ENCODE results near the gene CARMIL1. TPM values are rescaled to one million over a fixed set of nuclear protein-coding genes. Genes with fewer than 3 reads are reported as not detected.

Gene CARMIL1
- total RNA-seq, 1 donor from 2014 or later = 22.5 TPM

DNA sequence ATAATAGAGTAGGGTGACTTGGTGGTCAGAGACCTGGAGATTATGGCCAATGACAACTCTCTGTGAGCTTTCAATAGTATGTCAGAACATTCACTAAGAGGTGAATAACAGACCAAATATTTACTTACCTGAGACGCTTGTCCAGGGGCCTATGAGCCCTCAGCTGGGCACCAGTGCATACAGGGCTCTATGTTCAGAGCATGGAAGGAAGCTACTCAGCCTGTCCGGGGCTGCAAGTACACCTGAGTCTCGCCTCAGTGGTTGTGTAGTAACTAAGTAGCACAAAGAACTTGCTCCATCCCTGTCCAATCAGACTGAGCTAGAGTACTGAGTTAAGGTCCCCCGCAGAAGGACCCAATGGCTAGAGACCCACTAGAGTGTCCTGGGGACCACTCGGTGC lies 361.3 kb downstream of the CARMIL1 start:
- no peak for DNase-seq (ENCODE audit: low read depth)

DNA sequence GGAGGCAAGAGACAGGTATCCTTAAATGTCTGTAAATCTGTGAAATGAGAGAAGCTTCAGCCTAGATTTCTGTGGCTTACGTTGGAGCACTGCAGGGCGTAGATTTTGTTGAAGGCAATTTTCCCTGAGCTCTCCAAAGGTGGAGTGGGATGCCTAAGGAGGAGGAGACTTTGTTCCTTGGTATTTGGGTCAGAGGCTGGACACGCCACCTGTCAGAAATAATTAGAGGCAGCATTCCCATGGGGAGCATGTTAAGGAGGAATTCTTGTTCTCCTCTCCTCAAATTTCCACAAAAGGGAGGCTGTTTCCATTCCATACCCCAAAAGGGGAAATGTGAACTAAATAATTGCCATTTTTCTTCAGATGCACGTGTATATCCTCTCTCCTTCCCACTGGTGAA lies 361.7 kb downstream of the CARMIL1 start:
- no peak for DNase-seq (ENCODE audit: low read depth)

DNA sequence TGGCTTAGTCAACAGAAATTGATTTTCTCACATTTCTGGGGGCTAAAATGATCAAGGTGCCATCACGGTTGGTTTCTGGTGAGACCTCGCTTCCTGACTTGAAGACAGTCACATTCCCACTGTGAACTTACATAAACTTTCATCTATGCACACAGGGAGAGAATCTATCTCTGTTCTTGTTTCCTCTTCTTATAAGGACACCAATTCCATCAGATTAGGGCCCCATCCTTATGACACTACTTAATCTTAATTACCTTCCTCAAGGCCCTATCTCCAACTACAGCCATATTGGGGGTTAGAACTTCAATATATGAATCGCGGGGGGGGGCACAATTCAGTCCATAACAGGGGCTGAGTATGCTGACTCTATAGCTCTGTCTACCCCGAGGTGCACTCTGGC lies 362.2 kb downstream of the CARMIL1 start:
- DNase-seq (ENCODE audit: low read depth) = no peak

DNA sequence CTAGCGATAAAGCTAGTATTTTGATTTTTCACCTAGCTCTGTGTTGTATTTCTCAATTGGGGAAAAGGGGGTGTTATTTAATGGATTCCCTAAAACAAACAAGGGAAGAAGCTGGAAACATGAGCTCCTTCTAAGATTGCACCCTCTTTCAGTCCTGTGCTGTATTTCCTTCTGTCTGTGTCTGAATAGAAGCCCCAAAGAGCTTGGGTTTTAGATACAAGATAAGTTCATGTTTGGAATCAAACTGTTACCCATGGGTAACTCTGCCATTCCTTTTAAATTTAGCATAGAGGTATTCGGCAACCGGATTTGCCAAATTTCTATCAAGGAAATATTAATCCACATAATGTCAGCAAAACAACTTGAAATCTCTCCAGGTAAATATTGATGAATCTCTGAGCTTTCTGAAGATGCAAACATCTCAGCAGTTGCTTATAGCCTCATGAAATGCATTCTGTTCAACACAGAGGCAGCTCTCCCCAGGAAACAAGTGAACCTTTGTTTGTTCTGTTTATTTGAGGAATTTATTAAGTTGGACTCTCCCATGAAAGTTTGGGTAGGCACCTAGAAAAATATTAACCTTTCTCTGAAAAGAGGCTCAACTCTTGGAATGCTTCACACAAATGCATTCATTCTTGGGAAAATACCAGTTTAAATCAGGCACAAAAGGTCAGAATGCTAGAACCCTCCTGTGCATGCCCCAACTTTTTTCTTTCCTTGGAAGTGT lies 362.9 kb downstream of the CARMIL1 start:
- no peak for DNase-seq (ENCODE audit: low read depth)

DNA sequence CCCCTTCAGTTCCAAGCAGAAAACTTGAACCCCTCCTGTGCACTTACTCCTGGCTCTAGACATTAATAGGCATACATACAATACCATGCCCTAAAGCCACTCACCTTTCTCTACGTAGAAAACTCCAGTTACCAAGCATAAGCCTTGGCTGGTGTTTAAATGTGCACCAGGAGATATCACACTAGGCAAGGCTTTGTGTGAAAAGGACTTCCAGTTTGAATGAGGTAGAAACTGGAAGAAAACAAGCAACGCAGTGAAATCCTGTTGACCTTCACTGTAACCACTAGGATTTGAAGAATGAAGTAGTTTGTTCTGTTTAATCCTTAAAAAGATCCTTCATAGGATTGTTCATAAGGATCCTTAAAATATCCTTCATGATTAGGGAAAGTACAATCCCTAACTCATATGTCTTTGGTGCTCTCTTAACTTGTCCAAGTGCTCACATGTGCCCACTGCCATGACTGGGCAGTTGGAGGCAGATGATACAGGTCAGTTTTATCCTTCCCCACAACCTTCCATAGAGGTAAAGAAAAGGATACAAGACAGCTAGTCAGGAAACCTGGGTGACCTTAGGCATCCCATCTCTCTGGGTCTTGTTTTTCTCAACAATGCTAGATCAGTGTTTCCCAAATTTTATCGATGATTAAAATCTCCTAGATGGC lies 363.6 kb downstream of the CARMIL1 start:
- DNase-seq (ENCODE audit: low read depth) = no peak

DNA sequence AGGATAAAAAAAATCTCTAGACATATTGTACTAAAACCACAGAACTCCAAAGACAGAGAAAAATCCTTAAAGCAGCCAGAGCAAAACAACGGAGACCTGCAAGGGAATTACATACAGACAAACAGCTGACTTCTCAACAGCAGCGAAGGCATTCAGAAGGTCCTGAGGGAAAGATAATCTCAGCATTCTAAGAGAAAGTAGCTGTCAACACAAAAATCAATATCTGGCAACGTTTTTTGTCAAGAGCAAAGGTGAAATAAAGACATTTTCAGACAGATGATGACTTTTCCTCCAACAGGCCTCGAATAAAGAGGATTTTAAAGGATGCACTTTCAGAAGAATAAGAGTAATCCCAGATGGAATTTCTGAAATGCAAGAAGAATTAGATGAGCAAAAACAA lies 366.7 kb downstream of the CARMIL1 start:
- no peak for DNase-seq (ENCODE audit: low read depth)

DNA sequence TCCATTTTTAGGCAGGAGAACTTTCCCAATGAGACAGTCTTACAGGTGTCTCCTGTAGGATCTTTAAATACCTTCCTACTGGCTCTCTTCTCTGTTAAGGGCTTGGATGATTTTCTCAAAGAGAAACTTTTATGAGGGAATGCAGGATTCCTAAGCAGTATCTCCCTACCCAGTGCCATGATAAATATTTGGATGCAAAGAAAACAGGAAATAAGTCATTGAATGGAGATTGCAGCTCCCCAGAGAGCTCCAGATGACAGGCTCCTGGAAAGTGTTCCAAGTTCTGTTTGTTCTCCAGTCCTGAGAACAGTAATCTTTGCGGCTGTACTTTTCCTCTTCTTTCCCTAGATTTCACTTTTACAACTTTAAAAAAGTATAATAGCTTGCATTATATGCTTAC lies 370.4 kb downstream of the CARMIL1 start:
- no peak for DNase-seq (ENCODE audit: low read depth)

DNA sequence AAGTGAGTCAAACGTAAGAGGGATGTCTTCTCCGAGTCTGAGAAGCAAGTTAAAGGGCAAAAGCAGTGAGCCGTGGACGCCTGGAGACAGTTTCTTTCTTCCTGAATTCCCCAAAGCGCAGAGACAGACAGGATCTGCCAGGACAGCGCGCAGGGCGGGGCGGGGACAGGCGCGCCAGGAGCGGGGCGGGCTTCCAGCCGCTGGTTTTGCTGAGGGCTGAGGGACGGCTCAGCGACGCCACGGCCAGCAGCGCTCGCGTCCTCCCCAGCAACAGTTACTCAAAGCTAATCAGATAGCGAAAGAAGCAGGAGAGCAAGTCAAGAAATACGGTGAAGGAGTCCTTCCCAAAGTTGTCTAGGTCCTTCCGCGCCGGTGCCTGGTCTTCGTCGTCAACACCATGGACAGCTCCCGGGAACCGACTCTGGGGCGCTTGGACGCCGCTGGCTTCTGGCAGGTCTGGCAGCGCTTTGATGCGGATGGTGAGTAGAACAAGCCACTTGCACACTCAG lies 372.9 kb downstream of the CARMIL1 start, which contains the start of gene SCGN:
SCGN (plus strand) TSS at position 209 of the 509 bp plus-strand sequence; CDS start at position 398, 189 bp downstream.
- DNase-seq (ENCODE audit: low read depth) = peak; percentile 65

DNA sequence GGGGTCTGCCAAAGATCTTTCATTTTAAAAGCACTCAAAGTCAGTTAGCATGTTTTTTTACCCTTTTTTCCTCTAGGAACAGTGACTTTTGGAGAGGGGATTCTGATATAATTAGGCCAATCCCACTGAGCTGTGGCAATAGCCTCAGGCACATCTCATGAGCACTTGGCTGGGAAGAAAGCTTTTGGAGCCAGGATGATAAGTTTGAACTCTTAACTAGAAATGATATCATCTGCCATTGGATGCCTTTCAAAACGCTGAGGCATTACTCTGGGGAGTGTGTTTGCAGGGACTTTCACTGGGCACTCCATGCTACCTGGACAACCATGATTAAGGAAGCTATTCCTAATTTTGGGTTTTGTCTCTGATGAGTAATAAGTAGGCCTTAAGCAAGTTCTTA lies 376.5 kb downstream of the CARMIL1 start:
- no peak for DNase-seq (ENCODE audit: low read depth)

DNA sequence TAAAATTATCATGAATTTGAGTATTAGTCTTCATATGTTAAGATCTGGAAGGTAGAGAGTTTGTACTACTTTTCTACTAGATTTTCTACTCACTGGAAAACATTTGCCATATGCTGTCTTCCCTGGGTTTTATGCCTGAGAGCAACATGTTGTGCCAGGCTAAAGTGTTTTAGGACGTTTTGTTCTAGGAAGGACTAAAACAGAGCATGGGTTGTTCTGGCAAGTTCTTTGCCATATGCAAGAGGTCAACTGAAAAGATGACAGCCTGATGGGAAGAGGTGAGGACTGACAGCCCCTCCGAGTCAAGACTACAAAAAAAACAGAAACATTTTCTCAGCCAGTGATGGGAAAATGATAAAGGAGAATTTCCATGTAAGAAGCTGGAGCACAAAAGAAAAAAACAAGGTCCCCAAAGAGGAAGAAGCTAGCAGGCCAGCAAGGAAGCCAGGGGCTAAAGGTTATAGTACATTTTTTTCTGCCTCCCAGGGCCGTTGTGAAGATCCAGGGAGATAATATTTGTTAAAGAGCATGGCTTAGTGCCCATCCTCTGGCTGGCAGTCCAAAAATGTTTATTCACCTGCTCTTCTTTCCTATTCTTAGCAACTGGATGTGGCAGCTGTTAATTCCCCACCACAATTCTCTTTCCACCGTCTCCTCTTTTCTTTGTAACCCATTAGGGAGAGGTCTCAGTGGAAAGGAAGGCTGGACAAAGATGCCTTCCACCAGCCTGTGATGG lies 380.6 kb downstream of the CARMIL1 start:
- peak; percentile 84 for DNase-seq (ENCODE audit: low read depth)

DNA sequence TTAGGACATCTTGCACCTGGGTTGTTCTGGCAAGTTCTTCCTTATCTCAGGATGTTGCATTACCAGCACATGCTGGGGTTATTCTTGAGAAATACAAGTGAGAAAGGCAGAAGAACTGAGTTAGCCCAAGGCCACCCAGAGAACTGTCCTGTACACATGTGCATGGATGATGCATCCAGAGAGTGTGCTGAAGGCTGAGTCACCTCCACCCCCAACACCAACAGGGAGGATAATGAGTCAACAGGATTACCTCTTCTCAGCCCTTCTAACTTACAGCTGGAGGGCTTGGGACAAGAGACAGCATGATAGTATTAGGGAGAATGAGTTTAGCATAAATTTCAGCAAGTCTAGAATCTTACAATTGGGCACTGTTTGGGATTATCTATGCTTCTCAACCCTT lies 381.3 kb downstream of the CARMIL1 start:
- DNase-seq (ENCODE audit: low read depth) = peak; percentile 83

DNA sequence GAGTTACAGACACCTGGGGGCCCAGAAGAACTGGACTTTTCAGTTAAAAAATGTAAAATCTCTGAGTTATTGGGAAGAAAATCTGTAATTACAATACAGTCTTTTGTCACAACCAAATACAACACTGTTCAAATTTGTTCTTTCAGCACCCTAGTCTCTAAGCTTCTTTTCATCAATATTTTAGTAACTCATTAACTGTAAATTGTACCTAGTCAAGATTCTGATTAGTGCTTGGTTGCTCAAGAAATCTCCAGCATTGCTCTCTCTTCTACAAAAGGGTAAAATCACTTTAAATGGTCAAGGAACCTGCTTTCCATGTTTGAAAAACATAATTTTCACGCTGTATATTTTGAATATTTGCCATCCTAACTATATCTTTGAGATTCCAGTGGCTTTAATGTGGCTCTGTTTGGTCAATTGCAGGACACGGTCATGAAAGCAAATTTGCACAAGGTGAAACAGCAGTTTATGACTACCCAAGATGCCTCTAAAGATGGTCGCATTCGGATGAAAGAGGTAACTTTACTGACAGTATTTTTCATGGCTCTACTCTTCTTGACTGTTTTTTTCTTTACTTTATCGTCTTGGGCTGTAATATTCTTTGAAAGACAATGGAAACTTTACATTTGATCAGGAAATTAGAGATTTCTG lies 382.1 kb downstream of the CARMIL1 start:
- no peak for DNase-seq (ENCODE audit: low read depth)

DNA sequence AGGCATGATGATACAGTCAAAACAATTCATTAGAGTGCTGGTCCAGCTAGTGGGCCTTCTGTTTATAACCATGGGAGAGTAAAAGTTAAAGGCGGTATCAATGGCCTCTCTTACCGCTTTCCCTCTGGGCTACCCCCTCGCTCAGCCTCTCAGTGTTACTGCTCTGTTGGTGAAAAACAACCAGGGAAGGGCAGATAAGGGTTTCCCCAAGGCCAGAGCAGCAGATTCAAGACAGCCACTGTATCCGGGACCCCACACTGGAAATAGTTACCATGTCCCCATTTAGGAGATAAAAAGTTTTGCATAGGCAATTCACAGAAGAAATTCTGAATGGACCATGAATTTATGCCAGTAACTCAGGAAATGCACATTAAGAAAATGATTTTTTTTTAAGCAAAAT lies 386.3 kb downstream of the CARMIL1 start:
- no peak for DNase-seq (ENCODE audit: low read depth)

DNA sequence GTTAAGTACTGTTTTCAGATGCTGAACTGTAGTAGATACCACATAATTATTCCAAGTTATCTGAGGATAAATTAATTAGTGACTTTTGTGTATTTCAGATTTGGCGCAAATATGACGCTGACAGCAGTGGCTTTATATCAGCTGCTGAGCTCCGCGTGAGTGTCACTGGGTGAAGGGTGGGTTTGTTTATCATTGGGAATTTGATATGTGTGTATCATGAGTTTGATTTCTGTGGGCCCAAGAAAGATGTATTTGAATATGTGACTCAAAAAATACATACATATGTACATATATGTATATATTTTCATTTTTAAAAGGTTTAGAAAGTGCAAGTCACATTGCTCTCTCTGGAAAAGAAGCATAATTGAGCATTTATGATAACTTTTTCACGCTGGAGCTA lies 390.2 kb downstream of the CARMIL1 start:
- no peak for DNase-seq (ENCODE audit: low read depth)

Measured in myocyte (in vitro differentiated cells).